ENCODE measurements around the gene SLCO1A2.
A peak's percentile ranks its signal among the peaks of the same experiment; 100 is the strongest.
"Not testable (repeated sequence)": the region's sequence is repeated elsewhere in the genome, so short reads cannot be mapped to it uniquely, and the experiment has no call there.

SLCO1A2 gene

DNA sequence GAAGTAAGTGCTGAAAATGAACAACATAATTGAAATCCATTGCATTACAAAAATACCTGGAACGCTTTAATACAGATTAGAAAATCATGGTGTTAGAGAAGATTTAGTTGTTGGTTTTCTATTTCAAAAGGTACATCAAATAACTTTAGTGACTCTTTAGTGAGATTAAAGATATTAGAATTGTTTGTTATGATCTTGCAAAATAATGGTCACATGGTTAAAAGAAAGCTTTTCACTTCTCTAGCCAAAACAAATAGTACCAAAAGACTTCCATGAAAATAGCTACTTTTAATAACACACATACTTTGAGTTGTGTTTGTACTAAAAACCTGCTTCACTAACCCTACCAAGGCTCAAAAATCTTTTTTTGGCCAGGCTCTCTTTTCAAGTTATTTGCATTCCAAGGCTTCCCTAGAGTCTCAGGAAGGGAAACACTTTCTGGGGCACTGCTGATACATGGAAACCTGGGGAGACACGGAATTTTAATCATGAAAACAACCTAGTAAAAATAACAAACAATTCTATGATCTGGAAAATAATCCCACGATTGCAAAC, at the start of gene SLCO1A2:
Gene SLCO1A2, minus strand, starts transcription at position 147 of the 555 bp plus-strand sequence. CDS start 270 bp downstream, outside the sequence.
- DNase-seq: no peak

DNA sequence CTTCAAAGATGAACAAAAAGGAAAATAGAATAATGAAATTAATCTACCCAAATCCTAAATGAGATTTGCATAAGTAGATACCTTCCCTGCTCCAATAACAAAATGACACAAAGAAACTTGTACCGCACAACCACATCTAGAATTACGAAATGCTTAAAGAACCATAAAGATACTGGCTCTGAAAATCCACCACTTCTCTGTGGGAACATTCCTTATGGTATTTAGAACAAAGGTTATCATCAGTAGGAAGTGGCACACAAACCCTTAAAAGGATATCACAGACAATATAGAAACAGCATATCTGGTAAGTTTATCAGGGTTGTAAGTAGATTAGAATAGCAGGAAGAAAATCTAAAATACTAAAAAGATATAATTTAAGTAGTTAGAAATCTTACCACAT, 49.5 kb upstream of the SLCO1A2 start:
- DNase-seq: no peak

DNA sequence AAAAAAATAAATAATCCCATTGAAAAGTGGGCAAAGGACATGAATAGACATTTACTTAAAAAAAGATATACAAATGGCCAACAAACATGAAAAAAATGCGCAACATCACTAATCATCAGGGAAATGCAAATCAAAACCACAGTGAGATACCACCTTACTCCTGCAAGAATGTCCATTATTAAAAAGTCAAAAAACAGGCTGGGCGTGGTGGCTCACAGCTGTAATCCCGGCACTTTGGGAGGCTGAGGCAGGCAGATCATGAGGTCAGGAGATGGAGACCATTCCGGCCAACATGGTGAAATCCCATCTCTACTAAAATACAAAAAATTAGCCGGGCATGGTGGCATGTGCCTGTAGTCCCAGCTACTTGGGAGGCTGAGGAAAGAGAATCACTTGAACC, 46.6 kb upstream of the SLCO1A2 start:
- not testable (repeated sequence) for DNase-seq

- DNase-seq: no peak
These were observed 44.5 kb upstream of the SLCO1A2 start for GRCh38 chr12:21379218-21379617.

DNA sequence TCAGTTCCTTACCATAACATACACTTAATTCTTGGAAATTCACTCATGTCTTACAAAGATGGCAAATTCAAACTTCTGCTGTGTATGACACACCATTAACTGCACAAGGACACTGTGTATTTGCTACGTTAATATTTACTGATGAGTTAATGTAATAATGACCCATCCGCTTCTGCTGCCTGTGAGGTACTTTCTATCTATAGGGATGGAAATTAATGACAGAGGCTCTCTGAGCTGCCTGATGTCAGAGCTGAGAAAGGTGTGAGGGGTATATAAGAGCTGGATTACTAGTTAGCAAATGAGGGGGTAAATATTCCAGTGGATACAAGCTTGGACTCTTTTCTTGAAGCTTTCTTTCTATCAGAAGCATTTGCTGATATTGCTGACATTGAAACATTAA, 37.9 kb upstream of the SLCO1A2 start, which contains the start of gene IAPP:
Gene IAPP, plus strand, starts transcription at position 301 of the 400 bp plus-strand sequence. CDS start 450 bp downstream, outside the sequence.
- no peak for DNase-seq

- no peak for DNase-seq
These were observed 36.2 kb upstream of the SLCO1A2 start for GRCh38 chr12:21370845-21371449.

DNA sequence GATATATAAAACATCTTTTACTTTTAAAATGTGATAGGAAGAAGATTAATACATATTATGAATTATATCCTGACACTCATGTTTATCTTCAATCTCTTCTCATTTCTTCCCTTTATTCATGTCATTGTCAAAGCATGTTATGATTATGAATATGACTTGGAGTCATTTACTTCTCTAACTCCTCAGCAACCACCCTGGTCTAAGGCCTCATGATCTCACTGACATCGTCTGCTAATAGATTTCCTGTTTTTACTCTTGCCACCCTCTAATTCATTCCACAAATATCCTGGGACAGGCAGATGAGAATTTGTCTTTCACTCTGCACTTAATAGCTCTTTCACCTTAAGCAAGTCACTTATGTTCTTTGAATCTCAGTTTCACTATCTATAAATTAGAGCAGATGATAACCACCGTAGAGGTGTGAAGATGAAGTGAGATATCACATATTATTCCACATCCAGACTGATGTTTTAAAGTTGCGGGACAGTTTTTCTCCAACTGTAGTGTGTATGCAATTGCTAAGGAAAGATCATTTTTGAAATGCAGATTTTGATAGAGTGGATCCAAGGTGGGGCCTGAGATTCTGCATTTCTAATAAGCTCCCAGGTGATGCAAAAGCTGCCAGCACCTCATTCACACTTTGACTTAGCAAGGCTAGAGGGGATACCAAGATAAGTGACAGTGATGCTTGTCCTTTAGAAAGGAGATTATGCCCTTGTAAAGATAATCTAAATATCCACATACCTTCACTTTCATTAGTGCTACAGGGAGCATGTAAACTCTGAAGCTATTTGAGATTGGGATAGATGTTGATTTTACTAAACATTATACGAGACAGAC, 34.6 kb upstream of the SLCO1A2 start:
- DNase-seq: no peak

- DNase-seq: not testable (repeated sequence)
These were observed 25.9 kb upstream of the SLCO1A2 start for GRCh38 chr12:21360632-21361031.

DNA sequence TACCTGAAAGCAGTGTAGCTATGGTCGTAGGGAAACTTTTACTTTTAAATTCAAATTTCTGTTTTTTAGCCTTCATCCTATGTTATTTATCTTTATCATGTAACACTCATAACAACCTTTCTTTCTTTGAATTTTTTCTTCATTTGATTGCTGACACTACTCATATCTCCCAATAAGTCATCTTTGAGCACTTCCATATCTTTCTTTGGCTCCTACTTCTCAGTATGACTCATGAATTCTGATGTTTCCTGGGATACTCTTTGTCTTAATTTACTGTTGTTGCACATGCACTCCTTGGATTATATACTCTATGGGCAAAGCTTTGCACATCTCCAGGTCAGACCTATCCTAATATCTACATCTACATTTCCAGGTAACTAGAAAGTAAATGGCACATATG, 19.9 kb upstream of the SLCO1A2 start:
- DNase-seq: no peak

DNA sequence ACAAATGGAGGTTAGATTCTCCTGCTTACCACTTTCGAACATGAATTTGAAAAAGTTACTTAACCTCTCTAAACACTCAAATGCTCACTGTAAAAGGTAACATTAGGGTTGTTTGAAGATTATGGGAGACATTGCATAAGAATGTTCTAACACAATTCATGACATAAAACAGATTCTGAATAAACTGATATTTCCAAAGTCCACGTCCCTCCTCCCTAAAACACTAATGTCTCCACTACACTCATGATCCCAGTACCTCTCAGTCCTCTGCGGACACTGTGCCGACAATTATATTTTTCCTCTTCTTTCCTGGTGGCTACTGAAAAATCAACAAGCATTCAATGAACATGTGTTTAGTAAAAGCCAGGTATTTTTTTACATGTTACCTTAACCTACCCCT, 19.2 kb upstream of the SLCO1A2 start:
- DNase-seq: no peak

- no peak for DNase-seq
These were observed 18.8 kb upstream of the SLCO1A2 start for GRCh38 chr12:21353487-21353886.

DNA sequence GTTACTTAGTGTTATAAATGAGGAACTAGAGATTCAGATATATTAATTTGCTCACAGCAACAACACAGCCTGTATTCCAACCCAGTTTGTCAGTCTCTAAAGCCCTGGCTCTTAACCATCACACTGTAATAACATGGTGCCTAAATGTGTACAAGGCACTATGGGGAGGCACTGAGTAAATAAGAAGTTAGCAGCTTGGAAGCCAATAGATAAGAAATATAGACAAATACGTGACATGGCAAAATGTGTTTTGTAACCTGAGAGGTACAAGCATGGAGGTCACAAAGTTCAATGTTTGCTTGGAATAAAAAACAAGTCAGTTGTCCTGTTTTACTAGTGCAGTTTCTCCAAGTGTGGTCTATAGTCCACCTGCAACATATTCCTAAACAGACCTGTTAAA, 16.3 kb upstream of the SLCO1A2 start:
- DNase-seq: no peak

- no peak for DNase-seq
These were observed 12.0 kb upstream of the SLCO1A2 start for GRCh38 chr12:21346542-21347205.

DNA sequence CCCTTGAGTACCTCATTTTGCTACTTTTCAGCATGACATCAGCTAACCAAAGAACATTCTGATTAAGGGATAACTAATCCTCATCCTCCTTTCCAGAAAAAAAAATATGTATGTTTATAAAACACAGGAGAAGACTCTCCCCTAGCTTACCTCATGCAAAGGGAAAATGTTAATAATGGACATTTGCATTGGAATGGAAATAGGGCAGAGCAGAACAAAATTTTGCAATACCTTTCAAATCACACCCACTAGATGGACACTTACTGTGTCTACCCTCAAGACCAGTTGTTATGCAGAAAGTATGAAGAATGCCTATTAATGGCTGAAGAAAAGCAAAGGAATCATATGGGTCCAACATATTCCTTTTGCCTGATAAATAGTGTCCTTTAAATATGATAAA, 8.9 kb upstream of the SLCO1A2 start:
- DNase-seq: no peak

- DNase-seq: no peak
These were observed 7.1 kb upstream of the SLCO1A2 start for GRCh38 chr12:21341769-21342168.

DNA sequence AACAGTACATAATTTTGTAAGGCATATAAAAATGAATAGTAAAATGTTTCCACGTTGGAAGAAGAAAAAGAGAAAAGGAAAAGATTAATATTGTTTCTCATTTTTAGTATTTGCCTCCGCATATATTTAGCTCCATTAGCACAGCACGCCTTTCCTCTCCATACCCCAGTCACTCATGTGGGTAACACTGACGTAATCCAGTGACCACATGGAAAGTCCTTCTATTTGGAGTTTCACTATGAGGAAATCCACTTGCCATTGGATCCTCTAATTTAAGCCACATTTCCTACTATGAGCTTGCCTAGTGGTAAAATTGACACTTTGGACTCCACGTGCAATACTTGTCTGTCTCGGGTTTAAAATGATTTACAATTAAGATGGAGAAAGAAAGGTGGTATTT, 5.7 kb upstream of the SLCO1A2 start:
- no peak for DNase-seq

GRCh38 chr12:21339921-21340320, 5.2 kb upstream of the SLCO1A2 start:
- DNase-seq: no peak

- no peak for DNase-seq
These were observed 3.4 kb upstream of the SLCO1A2 start for GRCh38 chr12:21337959-21338744.

- no peak for DNase-seq
These were observed 2.7 kb upstream of the SLCO1A2 start for GRCh38 chr12:21337453-21337852.

DNA sequence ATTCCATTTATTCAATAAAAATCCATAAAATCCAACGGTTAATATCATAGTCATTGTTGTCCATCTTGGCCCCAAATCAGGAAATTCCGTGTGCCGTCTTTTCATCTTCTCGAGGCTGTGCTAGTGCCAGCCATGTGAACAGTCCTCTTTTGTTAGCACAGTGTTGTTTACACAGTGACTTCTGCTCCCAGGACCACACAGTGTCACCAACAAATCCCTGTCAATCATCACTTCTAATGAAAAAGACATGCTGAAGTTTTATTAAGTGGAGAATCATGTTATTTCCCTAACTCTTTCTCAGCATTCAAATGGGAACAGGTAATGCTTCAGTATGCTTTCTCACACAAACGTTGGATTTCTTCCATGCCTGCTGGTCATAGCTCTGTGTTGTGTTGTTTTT, 1.9 kb upstream of the SLCO1A2 start:
- DNase-seq: no peak

DNA sequence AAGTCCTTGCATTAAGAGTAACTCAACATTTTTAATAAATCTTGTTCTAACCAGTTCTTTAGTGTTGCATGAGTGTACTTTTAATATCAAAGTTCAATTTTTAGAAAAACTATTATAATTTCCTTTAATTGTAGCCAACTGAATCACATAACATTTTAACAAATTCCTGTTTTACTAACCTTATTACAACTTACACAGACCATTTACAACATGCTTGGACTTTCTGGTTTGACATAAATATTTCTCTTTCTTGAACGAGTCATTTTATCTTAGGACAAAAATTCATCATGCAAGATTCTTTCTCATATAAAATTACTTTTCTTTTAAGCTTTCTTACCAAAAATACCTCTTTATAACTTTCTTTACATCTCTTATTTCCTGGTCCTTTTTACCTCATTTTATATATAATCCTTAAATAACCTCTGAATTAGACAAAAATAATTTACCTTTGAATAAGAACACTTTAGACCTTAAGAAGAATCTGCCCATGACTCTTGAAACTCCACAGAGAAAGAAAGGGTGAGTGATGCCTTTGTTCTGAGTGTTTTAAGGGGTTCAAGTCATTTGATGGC, 3.9 kb downstream of the SLCO1A2 start:
- peak; percentile 1 for DNase-seq

- DNase-seq: no peak
These were observed 6.1 kb downstream of the SLCO1A2 start for GRCh38 chr12:21328578-21328977.
